GM18858 (cell line): ENCODE measurements around the gene PRR33.

Source experiments
- ATAC-seq: cut with Tn5 transposase; IDR thresholded peaks from one replicate; pipeline ENCODE4 v1.9.1; 2021; ENCODE audit not compliant: unreplicated experiment

Gene PRR33

DNA sequence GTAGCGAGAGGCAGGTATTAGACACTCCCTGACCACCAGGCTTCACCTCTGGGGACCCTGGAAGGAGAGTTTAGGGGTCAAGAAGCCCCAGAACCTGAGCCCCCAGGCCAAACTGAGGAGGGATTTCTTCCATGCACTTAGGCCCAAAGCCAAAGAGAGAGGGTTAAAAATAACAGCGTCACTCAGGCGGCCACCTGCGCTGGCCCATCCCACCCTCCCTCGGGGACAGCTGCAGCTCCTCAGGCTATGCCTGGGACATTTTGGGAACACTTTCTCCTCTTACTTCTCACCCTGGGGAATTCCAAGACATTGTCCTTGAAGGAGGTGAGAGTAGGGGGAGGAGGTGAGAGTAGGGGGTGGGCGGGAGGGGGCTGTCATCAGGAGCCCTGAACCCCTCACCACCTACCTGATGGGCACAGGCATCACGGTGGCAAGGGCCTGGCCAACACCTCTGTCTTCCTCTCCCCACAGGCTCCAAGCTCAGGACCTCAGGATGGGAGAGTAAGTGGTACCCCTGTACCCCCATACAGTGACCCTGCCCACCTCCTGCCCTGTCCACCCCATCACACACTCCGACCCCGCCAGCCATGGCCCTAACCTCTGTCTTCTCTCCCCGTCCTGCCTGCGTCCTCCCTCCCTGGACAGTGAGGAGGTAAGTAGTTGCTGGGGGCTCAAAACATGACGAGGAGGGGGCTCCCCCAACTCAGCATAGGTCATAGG is 52.3 kb downstream of the PRR33 start:
- no peak for ATAC-seq

GRCh38 chr11:1838426-1839144 is 53.1 kb downstream of the PRR33 start, which contains the start of gene TNNI2:
TNNI2 (plus strand) TSS chr11:1838981; CDS start chr11:1839697, 716 bp downstream.
- ATAC-seq: no peak
